HepG2 (cell line): ENCODE measurements around the gene TMCC2. TPM values are rescaled to one million over a fixed set of nuclear protein-coding genes. Genes with fewer than 3 reads are reported as not detected.

Experiments used
- FOSL2 ChIP-seq: sonication (generic); formaldehyde crosslinking; IDR thresholded peaks from 2 replicates; pipeline ENCODE4 v1.4.0; 2020; ENCODE audit warnings: missing genetic modification reagents
- HDAC6 ChIP-seq: fragments of 200-600 bp; sonication (generic); IDR thresholded peaks from 2 replicates; pipeline ENCODE4 v1.7.0; 2017; ENCODE audit warnings: mild to moderate bottlenecking, antibody characterized with exemption, low read length, low read depth
- KAT8 ChIP-seq: IDR thresholded peaks from 2 replicates; pipeline ENCODE4 v1.6.1; 2016; ENCODE audit warnings: missing genetic modification reagents, missing compliant biosample characterization
- KDM4B ChIP-seq: sonication (generic); formaldehyde crosslinking; IDR thresholded peaks from 2 replicates; pipeline ENCODE4 v1.4.0; 2020; ENCODE audit warnings: missing genetic modification reagents
- KIAA2018 ChIP-seq: sonication (generic); formaldehyde crosslinking; IDR thresholded peaks from 2 replicates; pipeline ENCODE4 v1.5.0; 2020; ENCODE audit warnings: mild to moderate bottlenecking, missing genetic modification reagents, borderline replicate concordance
- MAFF ChIP-seq: IDR thresholded peaks from 2 replicates; pipeline ENCODE4 v1.6.1; 2011; ENCODE audit warnings: low read depth, low read length, improper control_type of control experiment
- MAZ ChIP-seq, 2 experiments: sonication (generic) in 1 of 2; formaldehyde crosslinking in 1 of 2; IDR thresholded peaks; 2 replicates each; pipeline versions ENCODE4 v1.5.0 to v1.6.1; 2012 to 2020; ENCODE audit warnings: low read depth in 2 of 2, mild to moderate bottlenecking in 2 of 2, borderline replicate concordance in 1 of 2, improper control_type of control experiment in 1 of 2, low read length in 1 of 2, missing genetic modification reagents in 1 of 2, moderate library complexity in 1 of 2
- PLSCR1 ChIP-seq: sonication (generic); formaldehyde crosslinking; IDR thresholded peaks from 2 replicates; pipeline ENCODE4 v1.5.0; 2020; ENCODE audit warnings: missing genetic modification reagents, mild to moderate bottlenecking, borderline replicate concordance
- RBFOX2 ChIP-seq: fragments of 200-400 bp; formaldehyde crosslinking; IDR thresholded peaks from 2 replicates; pipeline ENCODE4 v1.6.1; 2017; ENCODE audit warnings: low read depth, mild to moderate bottlenecking, low read length
- SCMH1 ChIP-seq: sonication (generic); formaldehyde crosslinking; IDR thresholded peaks from 2 replicates; pipeline ENCODE4 v1.9.0; 2021; ENCODE audit warnings: missing genetic modification reagents, mild to moderate bottlenecking, borderline replicate concordance
- ZFP90 ChIP-seq: sonication (generic); formaldehyde crosslinking; IDR thresholded peaks from 2 replicates; pipeline ENCODE4 v1.8.0; 2022; ENCODE audit warnings: missing genetic modification reagents, mild to moderate bottlenecking, inconsistent platforms, borderline replicate concordance
- ZNF225 ChIP-seq: sonication (generic); formaldehyde crosslinking; IDR thresholded peaks from 2 replicates; pipeline ENCODE4 v1.4.0; 2020; ENCODE audit warnings: mild to moderate bottlenecking, missing genetic modification reagents
- ZNF251 ChIP-seq: sonication (generic); formaldehyde crosslinking; IDR thresholded peaks from 2 replicates; pipeline ENCODE4 v1.9.0; 2021; ENCODE audit warnings: mild to moderate bottlenecking, missing genetic modification reagents
- polyA plus RNA-seq, 8 experiments: library from polyadenylated mRNA; depleted of rRNA in 3 of 8; stranded (reverse) in 7 of 8; unstranded in 1 of 8; fragments of >200 nt; fragmentation: Illumina TruSeq in 4 of 8; extraction: Trizol in 4 of 8; gene quantifications; 2 replicates each; pipeline versions ENCODE4 v1.2.1 to v1.2.3, GENCODE V29; 2011 to 2016; ENCODE audit warnings: low read depth in 4 of 8, missing spikeins in 1 of 8, mixed read lengths in 1 of 8; ENCODE audit not compliant: insufficient read depth in 1 of 8
- total RNA-seq, 5 experiments: library from RNA; depleted of rRNA; stranded (reverse); fragments of >200 nt; fragmentation: Illumina TruSeq; extraction: Trizol; gene quantifications; 2 replicates each; pipeline ENCODE4 v1.2.3, GENCODE V29; 2016; ENCODE audit warnings: low read depth in 1 of 5
- TF ChIP-seq, protein P1 (sequence below): sonication (generic); formaldehyde crosslinking; IDR thresholded peaks from 2 replicates; pipeline ENCODE4 v1.9.0; 2021; ENCODE audit warnings: missing genetic modification reagents, borderline replicate concordance
- TF ChIP-seq, protein P2 (sequence below): sonication (generic); formaldehyde crosslinking; conservative IDR thresholded peaks from 2 replicates; pipeline ENCODE4 v1.4.0; 2020; ENCODE audit warnings: mild to moderate bottlenecking, missing genetic modification reagents, moderate library complexity

The TMCC2 gene
- total and polyA plus RNA-seq, 2 of the 13 experiments (the other 11 are each of a cell fraction or from before 2014, with no cell fraction given) = 0.12 to 0.24 TPM

DNA sequence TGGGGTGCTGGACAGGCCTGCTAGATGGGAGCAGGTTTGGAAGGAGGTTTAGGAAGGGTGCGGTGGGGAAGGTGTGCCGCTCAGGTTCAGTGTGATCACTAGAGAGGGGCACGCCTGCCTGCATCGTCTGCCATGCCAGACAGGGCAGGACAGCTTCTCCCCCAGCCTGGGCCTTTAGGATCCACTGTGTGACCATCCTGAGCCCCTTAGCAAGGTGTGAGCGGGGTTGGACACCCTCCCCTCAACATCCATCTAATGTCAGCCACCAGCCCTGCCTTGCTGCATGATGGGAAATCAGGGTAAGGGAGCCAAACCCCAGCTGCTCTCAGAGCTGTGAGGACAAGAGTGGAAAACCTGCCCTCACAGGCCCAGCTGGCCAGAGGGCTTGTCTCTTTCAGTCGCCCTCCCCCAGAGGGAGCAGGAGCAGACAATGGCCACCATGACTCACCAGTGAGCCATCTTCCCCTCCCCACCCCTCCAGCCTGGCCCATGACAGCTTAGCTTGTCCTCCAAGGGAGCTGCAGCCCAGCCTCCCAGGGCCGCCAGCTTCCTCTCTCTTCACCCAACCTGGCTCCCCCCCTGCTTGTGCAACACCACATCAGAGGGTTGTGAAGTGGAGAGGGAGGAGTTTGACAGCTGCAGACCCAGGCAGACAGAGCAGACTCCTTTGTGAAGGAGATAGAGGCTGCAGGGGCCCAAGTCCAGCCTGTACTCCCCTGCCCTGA, 56.8 kb downstream of the TMCC2 start (continued):
- TF ChIP-seq, protein P1, sequence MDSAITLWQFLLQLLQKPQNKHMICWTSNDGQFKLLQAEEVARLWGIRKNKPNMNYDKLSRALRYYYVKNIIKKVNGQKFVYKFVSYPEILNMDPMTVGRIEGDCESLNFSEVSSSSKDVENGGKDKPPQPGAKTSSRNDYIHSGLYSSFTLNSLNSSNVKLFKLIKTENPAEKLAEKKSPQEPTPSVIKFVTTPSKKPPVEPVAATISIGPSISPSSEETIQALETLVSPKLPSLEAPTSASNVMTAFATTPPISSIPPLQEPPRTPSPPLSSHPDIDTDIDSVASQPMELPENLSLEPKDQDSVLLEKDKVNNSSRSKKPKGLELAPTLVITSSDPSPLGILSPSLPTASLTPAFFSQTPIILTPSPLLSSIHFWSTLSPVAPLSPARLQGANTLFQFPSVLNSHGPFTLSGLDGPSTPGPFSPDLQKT (CRISPR knock-in tag) = no peak
- TF ChIP-seq FOSL2 (CRISPR knock-in tag) = peak; percentile 99
- no peak for TF ChIP-seq ZNF251 (CRISPR knock-in tag)
- no peak for TF ChIP-seq HDAC6
- no peak for TF ChIP-seq RBFOX2
- no peak for TF ChIP-seq PLSCR1
- no peak for TF ChIP-seq ZFP90 (CRISPR knock-in tag)
- TF ChIP-seq KIAA2018 (CRISPR knock-in tag) = no peak
- no peak for TF ChIP-seq SCMH1 (CRISPR knock-in tag)
- TF ChIP-seq KAT8 (CRISPR knock-in tag) = peak; percentile 70
- TF ChIP-seq KDM4B (CRISPR knock-in tag) = no peak
- TF ChIP-seq MAZ (IDR thresholded peaks at IDR 0.05; ENCODE audit: borderline replicate concordance, low read depth, low read length) = peak; percentile 90
- no peak for TF ChIP-seq MAZ (CRISPR knock-in tag; IDR thresholded peaks at IDR 0.05; ENCODE audit: low read depth)
- no peak for TF ChIP-seq MAFF
- TF ChIP-seq ZNF225 = no peak
- TF ChIP-seq, protein P2, sequence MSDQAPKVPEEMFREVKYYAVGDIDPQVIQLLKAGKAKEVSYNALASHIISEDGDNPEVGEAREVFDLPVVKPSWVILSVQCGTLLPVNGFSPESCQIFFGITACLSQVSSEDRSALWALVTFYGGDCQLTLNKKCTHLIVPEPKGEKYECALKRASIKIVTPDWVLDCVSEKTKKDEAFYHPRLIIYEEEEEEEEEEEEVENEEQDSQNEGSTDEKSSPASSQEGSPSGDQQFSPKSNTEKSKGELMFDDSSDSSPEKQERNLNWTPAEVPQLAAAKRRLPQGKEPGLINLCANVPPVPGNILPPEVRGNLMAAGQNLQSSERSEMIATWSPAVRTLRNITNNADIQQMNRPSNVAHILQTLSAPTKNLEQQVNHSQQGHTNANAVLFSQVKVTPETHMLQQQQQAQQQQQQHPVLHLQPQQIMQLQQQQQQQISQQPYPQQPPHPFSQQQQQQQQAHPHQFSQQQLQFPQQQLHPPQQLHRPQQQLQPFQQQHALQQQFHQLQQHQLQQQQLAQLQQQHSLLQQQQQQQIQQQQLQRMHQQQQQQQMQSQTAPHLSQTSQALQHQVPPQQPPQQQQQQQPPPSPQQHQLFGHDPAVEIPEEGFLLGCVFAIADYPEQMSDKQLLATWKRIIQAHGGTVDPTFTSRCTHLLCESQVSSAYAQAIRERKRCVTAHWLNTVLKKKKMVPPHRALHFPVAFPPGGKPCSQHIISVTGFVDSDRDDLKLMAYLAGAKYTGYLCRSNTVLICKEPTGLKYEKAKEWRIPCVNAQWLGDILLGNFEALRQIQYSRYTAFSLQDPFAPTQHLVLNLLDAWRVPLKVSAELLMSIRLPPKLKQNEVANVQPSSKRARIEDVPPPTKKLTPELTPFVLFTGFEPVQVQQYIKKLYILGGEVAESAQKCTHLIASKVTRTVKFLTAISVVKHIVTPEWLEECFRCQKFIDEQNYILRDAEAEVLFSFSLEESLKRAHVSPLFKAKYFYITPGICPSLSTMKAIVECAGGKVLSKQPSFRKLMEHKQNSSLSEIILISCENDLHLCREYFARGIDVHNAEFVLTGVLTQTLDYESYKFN (CRISPR knock-in tag) = peak; percentile 78
